Activated T-cell treated with anti-CD3 and anti-CD28 coated beads, Interleukin-2, amount 50 U/mL, for 4 hours (primary cell): ENCODE data around the gene RASL10A. TPM values are rescaled to one million over a fixed set of nuclear protein-coding genes. Genes with fewer than 3 reads are reported as not detected.
"Not testable (repeated sequence)": the region's sequence is repeated elsewhere in the genome, so short reads cannot be mapped to it uniquely, and the experiment has no call there.

ENCODE experiments used
- ATAC-seq, 2 donors: fragments of 200-7000 bp; cut with Tn5 transposase; one replicate each; pipeline ENCODE4 v1.10.0; 2021
- DNase-seq: peaks from one replicate; pipeline ENCODE4 v3.0.0-alpha.2; 2020
- H3K27me3 Mint-ChIP-seq: one replicate; pipeline ENCODE4 v1.8.0; 2021; ENCODE audit warnings: low read depth, mixed read lengths
- H3K36me3 Mint-ChIP-seq: one replicate; pipeline ENCODE4 v1.8.0; 2022; ENCODE audit warnings: mixed read lengths; ENCODE audit not compliant: insufficient read depth
- H3K4me1 Mint-ChIP-seq: one replicate; pipeline ENCODE4 v1.8.0; 2021; ENCODE audit warnings: low read depth, mixed read lengths
- H3K4me3 Mint-ChIP-seq: one replicate; pipeline ENCODE4 v1.8.0; 2021; ENCODE audit warnings: mild to moderate bottlenecking, moderate library complexity, mixed read lengths
- H3K9me3 Mint-ChIP-seq: one replicate; pipeline ENCODE4 v1.8.0; 2021; ENCODE audit warnings: mixed read lengths
- total RNA-seq, 3 donors: library from RNA; stranded (reverse); gene quantifications; one replicate each; pipeline ENCODE4 v1.2.1, GENCODE V29; 2021

RASL10A gene
- under 1 TPM; 0.56 to 0.87 (median 0.79) TPM for total RNA-seq

- Mint-ChIP-seq H3K4me1 (peaks cover 19% of the 10 kb centered on the region), H3K27me3 (peaks cover 44% of the 10 kb centered on the region), H3K36me3 (no peaks in the 10 kb centered on the region), H3K9me3 (no peaks in the 10 kb centered on the region), H3K4me3 (peak within 1 kb of the TSS; percentile 0)
- ATAC-seq (peak in 1 of 2 donors; percentile 28), DNase-seq (no peak)
Observed at GRCh38 chr22:29315286-29316140, at the start of gene RASL10A. RASL10A (minus strand) TSS chr22:29315697; CDS start chr22:29315246, 451 bp downstream.

DNA sequence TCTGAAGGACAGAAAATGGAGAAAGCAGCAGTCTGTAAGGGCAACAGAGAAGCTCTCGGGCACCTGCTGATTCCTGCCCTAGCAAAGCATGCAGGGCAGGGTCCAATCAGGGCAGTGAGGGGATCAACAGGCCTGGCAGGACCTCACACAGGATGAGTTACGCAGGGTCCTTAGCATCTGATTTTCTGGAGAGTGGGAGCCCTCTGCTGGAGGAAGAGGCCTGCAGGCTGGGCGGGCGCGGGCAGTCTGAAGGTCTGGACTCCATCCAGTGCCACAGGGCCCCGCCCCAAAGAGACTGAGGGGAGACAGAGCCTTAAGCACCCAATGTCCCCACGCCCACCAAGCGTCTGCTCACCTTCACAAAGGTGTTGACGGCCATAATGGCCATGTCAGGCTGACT, 44.0 kb upstream of the RASL10A start:
- no peak overlapping the region for H3K4me3 Mint-ChIP-seq
- H3K9me3 Mint-ChIP-seq = no peaks in the 10 kb centered on the region
- DNase-seq (no peak), ATAC-seq (no peak)
- no peaks in the 10 kb centered on the region for H3K27me3 Mint-ChIP-seq
- peaks cover 28% of the 10 kb centered on the region for H3K36me3 Mint-ChIP-seq
- H3K4me1 Mint-ChIP-seq = no peaks in the 10 kb centered on the region

GRCh38 chr22:29357193-29357890, 41.8 kb upstream of the RASL10A start:
- peaks cover 33% of the 10 kb centered on the region for H3K36me3 Mint-ChIP-seq
- H3K4me3 Mint-ChIP-seq, H3K27me3 Mint-ChIP-seq, ATAC-seq, DNase-seq, H3K4me1 Mint-ChIP-seq, H3K9me3 Mint-ChIP-seq: not testable (repeated sequence)

GRCh38 chr22:29353860-29354259, 38.4 kb upstream of the RASL10A start:
- DNase-seq (no peak), ATAC-seq (no peak)
- Mint-ChIP-seq H3K9me3 (no peaks in the 10 kb centered on the region), H3K4me1 (no peaks in the 10 kb centered on the region), H3K36me3 (peaks cover 31% of the 10 kb centered on the region), H3K4me3 (no peak overlapping the region), H3K27me3 (no peaks in the 10 kb centered on the region)

DNA sequence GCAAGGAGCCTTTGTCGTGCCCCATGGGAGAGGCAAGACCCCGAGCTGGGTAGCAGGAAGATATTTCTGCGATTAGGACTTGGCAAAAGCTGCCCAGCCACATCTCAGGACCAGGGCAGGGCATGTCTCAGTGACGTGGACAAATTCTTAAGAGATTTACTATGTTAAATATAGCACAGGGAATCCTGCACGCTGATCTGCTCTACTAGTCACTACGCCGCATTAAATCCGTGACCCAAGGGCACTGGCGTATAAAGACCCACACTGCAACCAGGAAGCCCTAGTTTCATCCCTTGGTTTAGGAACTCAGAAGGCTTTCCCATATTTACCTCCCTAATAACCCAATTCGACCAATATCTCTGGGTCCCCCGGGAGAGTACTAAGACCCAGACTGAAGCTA, 37.8 kb upstream of the RASL10A start:
- no peak overlapping the region for H3K4me3 Mint-ChIP-seq
- ATAC-seq = no peak
- H3K27me3 Mint-ChIP-seq = no peaks in the 10 kb centered on the region
- H3K4me1 Mint-ChIP-seq = no peaks in the 10 kb centered on the region
- peaks cover 30% of the 10 kb centered on the region for H3K36me3 Mint-ChIP-seq
- no peak for DNase-seq
- no peaks in the 10 kb centered on the region for H3K9me3 Mint-ChIP-seq

GRCh38 chr22:29352778-29353177, 37.3 kb upstream of the RASL10A start:
- no peaks in the 10 kb centered on the region for H3K9me3 Mint-ChIP-seq
- H3K4me3 Mint-ChIP-seq = no peak overlapping the region
- ATAC-seq (no peak), DNase-seq (no peak)
- H3K27me3 Mint-ChIP-seq = no peaks in the 10 kb centered on the region
- peaks cover 28% of the 10 kb centered on the region for H3K36me3 Mint-ChIP-seq
- no peaks in the 10 kb centered on the region for H3K4me1 Mint-ChIP-seq

DNA sequence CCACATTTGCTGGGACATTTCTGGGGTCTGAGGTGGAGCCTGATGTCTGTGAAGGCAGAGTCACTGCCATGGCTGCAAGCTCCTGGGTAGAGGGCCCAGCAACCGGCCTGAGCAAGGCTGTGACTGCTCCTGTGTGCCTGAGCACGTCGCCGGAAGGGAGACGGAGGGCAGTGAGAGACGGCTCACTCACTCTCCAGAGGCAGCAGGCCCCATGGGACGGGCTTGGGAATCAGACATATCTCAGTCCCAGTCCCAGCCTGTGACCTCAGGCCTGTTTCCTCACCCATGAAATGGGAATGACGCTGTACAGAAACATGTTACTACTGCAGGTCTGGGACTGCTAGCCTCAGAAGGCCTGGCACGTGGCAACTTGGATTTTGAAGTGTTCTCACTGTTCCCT, 36.4 kb upstream of the RASL10A start:
- no peak for ATAC-seq

GRCh38 chr22:29351042-29351441, 35.5 kb upstream of the RASL10A start:
- ATAC-seq (no peak), DNase-seq (no peak)
- no peak overlapping the region for H3K4me3 Mint-ChIP-seq
- peaks cover 33% of the 10 kb centered on the region for H3K36me3 Mint-ChIP-seq
- no peaks in the 10 kb centered on the region for H3K4me1 Mint-ChIP-seq
- H3K27me3 Mint-ChIP-seq = no peaks in the 10 kb centered on the region
- H3K9me3 Mint-ChIP-seq = no peaks in the 10 kb centered on the region

More for the DNA sequence above, 36.4 kb upstream of the RASL10A start:
- H3K27me3 Mint-ChIP-seq = no peaks in the 10 kb centered on the region
- no peaks in the 10 kb centered on the region for H3K9me3 Mint-ChIP-seq
- DNase-seq = no peak
- no peaks in the 10 kb centered on the region for H3K4me1 Mint-ChIP-seq
- H3K4me3 Mint-ChIP-seq = no peak overlapping the region
- peaks cover 33% of the 10 kb centered on the region for H3K36me3 Mint-ChIP-seq

DNA sequence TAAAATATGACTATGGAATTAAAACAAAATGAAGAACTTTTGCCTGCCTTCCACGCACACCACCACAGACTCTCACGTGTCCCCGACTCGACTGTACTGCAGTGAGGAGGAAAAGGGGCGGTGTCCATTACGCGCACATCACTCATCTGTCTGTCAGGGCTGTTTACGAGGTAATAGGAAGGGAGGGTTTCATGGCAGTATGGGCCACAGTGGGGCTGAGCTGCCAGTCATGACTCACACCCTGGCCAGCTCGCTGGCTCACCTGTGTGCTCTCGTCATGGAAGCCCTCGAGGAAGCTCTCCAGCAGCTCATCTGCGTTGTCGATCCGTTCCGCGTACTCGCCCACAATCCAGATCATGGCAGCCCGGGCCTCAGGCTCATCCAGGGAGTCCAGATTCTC, 33.5 kb upstream of the RASL10A start:
- Mint-ChIP-seq H3K36me3 (peaks cover 32% of the 10 kb centered on the region), H3K4me1 (no peaks in the 10 kb centered on the region), H3K9me3 (no peaks in the 10 kb centered on the region), H3K27me3 (no peaks in the 10 kb centered on the region), H3K4me3 (no peak overlapping the region)
- ATAC-seq (no peak), DNase-seq (no peak)

DNA sequence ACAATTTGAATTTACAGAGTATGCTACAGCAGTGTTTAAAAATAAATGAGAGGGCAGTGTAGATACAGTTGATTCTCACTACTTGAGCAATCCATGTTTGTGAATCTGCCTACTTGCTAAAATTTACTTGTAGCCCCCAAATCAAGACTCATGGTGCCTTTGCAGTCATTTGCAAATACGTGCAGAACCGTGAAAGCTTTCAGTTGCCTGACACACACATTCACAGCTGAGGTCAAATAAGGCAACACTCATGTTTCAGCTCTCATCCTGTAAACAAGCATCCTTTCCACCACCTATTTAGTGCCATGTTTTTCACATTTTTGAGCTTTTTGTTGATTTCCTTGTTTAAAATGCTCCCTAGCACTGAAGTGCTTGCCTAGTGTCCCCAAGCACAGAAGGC, 32.5 kb upstream of the RASL10A start:
- no peak for DNase-seq
- Mint-ChIP-seq H3K27me3 (no peaks in the 10 kb centered on the region), H3K4me1 (no peaks in the 10 kb centered on the region), H3K4me3 (no peak overlapping the region), H3K36me3 (peaks cover 32% of the 10 kb centered on the region), H3K9me3 (no peaks in the 10 kb centered on the region)
- no peak for ATAC-seq

DNA sequence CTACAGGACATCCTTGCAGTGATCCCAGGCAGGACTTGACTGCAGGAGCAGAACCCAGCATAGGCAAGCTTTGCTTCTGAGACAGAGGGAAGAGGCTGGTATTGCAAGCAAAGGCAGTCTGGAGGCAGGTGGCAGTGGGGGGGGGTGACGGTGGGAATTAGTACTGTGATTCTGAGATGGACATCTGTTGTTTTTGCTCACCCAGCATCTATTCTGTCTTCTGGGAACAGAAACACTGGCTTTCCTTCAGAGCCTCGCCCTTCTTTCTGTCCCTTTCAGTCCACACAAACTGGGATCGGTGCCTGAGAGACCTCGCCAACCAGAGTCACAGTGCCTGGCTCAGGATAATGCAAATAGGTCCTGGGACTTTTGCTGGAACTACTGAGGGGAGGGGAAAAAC, 31.2 kb upstream of the RASL10A start:
- no peak overlapping the region for H3K4me3 Mint-ChIP-seq
- ATAC-seq (no peak), DNase-seq (no peak)
- H3K9me3 Mint-ChIP-seq = no peaks in the 10 kb centered on the region
- no peaks in the 10 kb centered on the region for H3K4me1 Mint-ChIP-seq
- H3K27me3 Mint-ChIP-seq = no peaks in the 10 kb centered on the region
- peaks cover 35% of the 10 kb centered on the region for H3K36me3 Mint-ChIP-seq

DNA sequence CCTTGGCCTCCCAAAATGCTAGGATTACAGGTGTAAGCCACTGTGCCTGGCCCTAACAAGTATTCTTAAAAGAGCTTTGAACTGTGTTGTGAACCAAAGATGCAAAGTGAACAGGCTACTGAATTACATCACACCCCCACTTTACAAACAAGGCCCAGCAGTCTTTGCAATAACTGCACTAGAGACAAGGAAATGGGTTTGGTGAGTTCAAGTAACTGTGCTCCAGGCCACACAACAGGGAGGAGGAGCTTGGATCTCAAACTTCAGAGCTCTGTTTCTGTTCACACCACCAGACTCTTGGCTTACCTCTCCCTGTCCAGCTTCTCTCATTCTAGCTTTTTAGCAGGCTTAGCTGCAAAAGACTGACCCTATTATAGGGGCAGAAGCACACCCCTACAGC, 30.4 kb upstream of the RASL10A start:
- Mint-ChIP-seq H3K36me3 (peaks cover 28% of the 10 kb centered on the region), H3K9me3 (no peaks in the 10 kb centered on the region), H3K4me3 (no peak overlapping the region), H3K27me3 (no peaks in the 10 kb centered on the region), H3K4me1 (no peaks in the 10 kb centered on the region)
- no peak for DNase-seq
- no peak for ATAC-seq

- not testable (repeated sequence) for H3K27me3 Mint-ChIP-seq, H3K9me3 Mint-ChIP-seq, DNase-seq, ATAC-seq, H3K4me3 Mint-ChIP-seq, H3K4me1 Mint-ChIP-seq
- H3K36me3 Mint-ChIP-seq = peaks cover 31% of the 10 kb centered on the region
Observed at GRCh38 chr22:29344889-29345288, 29.4 kb upstream of the RASL10A start.

DNA sequence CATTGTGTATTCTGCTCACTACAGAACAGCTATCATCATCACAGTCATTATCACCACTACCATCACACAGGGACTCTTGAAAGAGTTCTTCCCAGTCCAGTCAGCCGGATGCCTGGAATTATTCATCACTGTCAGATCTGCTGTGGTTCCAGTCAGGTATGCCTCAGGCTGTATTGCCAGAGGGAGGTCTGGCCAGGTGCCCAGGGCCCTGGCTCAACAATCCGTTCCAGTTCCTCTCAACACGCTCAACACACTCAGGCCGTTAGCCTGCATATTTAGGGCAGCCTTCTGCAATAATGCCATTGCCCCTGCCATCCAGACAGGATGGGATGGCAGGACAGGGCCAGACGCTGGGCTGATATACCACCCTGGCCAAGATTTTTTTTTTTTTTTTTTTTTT, 28.6 kb upstream of the RASL10A start:
- Mint-ChIP-seq H3K4me3 (no peak overlapping the region), H3K4me1 (no peaks in the 10 kb centered on the region), H3K36me3 (peaks cover 33% of the 10 kb centered on the region), H3K9me3 (no peaks in the 10 kb centered on the region), H3K27me3 (no peaks in the 10 kb centered on the region)
- DNase-seq = no peak
- no peak for ATAC-seq

DNA sequence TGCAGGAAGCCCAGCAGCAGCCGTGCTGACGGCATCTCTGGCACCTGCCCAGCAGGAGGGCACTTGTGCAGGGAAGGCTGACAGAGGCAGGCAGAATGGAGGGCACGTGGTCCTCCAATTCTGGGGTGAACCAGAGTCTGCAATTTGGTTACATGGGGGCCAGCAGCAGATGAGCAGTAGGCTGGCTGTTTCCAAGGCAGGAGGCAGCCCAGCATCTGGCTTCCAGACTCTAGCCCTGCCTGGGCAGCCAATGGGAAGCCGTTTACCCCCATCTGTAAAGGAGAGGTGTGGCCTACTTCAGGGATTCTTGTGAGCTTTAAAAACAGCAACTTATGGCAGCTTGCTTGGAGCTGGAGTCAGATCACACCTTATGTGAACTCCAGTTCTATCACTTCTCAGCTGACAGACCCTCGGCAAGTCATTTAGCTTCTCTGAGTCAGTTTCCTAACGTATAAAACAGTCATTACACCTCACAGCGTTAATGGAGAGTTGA, 27.9 kb upstream of the RASL10A start:
- Mint-ChIP-seq H3K4me1 (no peaks in the 10 kb centered on the region), H3K9me3 (no peaks in the 10 kb centered on the region), H3K4me3 (no peak overlapping the region), H3K27me3 (no peaks in the 10 kb centered on the region), H3K36me3 (peaks cover 36% of the 10 kb centered on the region)
- DNase-seq (no peak), ATAC-seq (peak in 1 of 2 donors; percentile 58)
